Measurements from ENCODE around the gene FAM50B. TPM values are rescaled to one million over a fixed set of nuclear protein-coding genes. Genes with fewer than 3 reads are reported as not detected.

FAM50B gene
- total and polyA plus RNA-seq, 2 of the 13 experiments (the other 11 are each of a cell fraction or from before 2014, with no cell fraction given), result 0.05 TPM; not detected in 1

DNA sequence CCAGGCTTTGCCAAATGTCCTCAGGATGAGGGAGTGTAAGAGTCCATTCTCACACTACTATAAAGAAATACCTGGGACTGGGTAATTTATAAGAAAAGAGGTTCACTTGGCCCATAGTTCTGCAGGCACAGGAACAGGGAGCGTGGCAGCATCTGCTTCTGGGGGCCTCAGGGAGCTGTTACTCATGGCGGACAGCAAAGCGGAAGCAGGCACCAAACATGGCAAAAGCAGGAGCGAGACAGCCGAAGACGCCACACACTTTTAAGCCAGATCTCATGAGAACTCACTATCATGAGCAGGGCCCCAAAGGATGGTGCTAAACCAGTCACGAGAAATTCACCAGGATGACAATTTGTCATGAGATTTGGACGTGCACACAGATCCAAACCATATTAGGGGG is 22.8 kb downstream of the FAM50B start (continued):
- no peak for TF ChIP-seq ZNF432 (CRISPR knock-in tag; IDR thresholded peaks at IDR 0.05; ENCODE audit: borderline replicate concordance)
- no peak for TF ChIP-seq KLF16 (CRISPR knock-in tag; IDR thresholded peaks at IDR 0.05)
- no peak for TF ChIP-seq ELF3 (CRISPR knock-in tag; IDR thresholded peaks at IDR 0.05)
- TF ChIP-seq HHEX (CRISPR knock-in tag; IDR thresholded peaks at IDR 0.05), result no peak
- TF ChIP-seq MAFG (CRISPR knock-in tag; IDR thresholded peaks at IDR 0.05), result no peak
- TF ChIP-seq TSC22D2 (CRISPR knock-in tag; IDR thresholded peaks at IDR 0.05; ENCODE audit: borderline replicate concordance), result no peak
- TF ChIP-seq, protein P1, sequence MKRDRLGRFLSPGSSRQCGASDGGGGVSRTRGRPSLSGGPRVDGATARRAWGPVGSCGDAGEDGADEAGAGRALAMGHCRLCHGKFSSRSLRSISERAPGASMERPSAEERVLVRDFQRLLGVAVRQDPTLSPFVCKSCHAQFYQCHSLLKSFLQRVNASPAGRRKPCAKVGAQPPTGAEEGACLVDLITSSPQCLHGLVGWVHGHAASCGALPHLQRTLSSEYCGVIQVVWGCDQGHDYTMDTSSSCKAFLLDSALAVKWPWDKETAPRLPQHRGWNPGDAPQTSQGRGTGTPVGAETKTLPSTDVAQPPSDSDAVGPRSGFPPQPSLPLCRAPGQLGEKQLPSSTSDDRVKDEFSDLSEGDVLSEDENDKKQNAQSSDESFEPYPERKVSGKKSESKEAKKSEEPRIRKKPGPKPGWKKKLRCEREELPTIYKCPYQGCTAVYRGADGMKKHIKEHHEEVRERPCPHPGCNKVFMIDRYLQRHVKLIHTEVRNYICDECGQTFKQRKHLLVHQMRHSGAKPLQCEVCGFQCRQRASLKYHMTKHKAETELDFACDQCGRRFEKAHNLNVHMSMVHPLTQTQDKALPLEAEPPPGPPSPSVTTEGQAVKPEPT (CRISPR knock-in tag; IDR thresholded peaks at IDR 0.05; ENCODE audit: low read depth), result no peak
- no peak for TF ChIP-seq CAMTA2 (CRISPR knock-in tag; IDR thresholded peaks at IDR 0.05; ENCODE audit: borderline replicate concordance)
- no peak; the same call in 1 of the 2 replicates for TF ChIP-seq CHD4 (IDR thresholded peaks at IDR 0.05; ENCODE audit: borderline replicate concordance, low read length)
- no peak for TF ChIP-seq RXRB (CRISPR knock-in tag; IDR thresholded peaks at IDR 0.05; ENCODE audit: borderline replicate concordance)
- 0 out of 2 replicates have a peak, but pooled peaks have one; percentile 34 for TF ChIP-seq HOXD1 (CRISPR knock-in tag; IDR thresholded peaks at IDR 0.05)
- TF ChIP-seq, protein P2, sequence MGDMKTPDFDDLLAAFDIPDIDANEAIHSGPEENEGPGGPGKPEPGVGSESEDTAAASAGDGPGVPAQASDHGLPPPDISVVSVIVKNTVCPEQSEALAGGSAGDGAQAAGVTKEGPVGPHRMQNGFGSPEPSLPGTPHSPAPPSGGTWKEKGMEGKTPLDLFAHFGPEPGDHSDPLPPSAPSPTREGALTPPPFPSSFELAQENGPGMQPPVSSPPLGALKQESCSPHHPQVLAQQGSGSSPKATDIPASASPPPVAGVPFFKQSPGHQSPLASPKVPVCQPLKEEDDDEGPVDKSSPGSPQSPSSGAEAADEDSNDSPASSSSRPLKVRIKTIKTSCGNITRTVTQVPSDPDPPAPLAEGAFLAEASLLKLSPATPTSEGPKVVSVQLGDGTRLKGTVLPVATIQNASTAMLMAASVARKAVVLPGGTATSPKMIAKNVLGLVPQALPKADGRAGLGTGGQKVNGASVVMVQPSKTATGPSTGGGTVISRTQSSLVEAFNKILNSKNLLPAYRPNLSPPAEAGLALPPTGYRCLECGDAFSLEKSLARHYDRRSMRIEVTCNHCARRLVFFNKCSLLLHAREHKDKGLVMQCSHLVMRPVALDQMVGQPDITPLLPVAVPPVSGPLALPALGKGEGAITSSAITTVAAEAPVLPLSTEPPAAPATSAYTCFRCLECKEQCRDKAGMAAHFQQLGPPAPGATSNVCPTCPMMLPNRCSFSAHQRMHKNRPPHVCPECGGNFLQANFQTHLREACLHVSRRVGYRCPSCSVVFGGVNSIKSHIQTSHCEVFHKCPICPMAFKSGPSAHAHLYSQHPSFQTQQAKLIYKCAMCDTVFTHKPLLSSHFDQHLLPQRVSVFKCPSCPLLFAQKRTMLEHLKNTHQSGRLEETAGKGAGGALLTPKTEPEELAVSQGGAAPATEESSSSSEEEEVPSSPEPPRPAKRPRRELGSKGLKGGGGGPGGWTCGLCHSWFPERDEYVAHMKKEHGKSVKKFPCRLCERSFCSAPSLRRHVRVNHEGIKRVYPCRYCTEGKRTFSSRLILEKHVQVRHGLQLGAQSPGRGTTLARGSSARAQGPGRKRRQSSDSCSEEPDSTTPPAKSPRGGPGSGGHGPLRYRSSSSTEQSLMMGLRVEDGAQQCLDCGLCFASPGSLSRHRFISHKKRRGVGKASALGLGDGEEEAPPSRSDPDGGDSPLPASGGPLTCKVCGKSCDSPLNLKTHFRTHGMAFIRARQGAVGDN (CRISPR knock-in tag; IDR thresholded peaks at IDR 0.05), result no peak
- TF ChIP-seq, protein P3, sequence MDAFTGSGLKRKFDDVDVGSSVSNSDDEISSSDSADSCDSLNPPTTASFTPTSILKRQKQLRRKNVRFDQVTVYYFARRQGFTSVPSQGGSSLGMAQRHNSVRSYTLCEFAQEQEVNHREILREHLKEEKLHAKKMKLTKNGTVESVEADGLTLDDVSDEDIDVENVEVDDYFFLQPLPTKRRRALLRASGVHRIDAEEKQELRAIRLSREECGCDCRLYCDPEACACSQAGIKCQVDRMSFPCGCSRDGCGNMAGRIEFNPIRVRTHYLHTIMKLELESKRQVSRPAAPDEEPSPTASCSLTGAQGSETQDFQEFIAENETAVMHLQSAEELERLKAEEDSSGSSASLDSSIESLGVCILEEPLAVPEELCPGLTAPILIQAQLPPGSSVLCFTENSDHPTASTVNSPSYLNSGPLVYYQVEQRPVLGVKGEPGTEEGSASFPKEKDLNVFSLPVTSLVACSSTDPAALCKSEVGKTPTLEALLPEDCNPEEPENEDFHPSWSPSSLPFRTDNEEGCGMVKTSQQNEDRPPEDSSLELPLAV (CRISPR knock-in tag; conservative IDR thresholded peaks at IDR 0.05; ENCODE audit: low read depth), result no peak
- TF ChIP-seq ZMAT3 (CRISPR knock-in tag; conservative IDR thresholded peaks at IDR 0.05), result no peak
- 0 out of 2 replicates have a peak, but pooled peaks have one; percentile 2 for TF ChIP-seq TBX2 (CRISPR knock-in tag; IDR thresholded peaks at IDR 0.05; ENCODE audit: borderline replicate concordance)
- 0 out of 2 replicates have a peak, but pooled peaks have one; percentile 47 for TF ChIP-seq TOPORS (CRISPR knock-in tag; IDR thresholded peaks at IDR 0.05)
- TF ChIP-seq, protein P4, sequence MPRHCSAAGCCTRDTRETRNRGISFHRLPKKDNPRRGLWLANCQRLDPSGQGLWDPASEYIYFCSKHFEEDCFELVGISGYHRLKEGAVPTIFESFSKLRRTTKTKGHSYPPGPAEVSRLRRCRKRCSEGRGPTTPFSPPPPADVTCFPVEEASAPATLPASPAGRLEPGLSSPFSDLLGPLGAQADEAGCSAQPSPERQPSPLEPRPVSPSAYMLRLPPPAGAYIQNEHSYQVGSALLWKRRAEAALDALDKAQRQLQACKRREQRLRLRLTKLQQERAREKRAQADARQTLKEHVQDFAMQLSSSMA (CRISPR knock-in tag; IDR thresholded peaks at IDR 0.05), result no peak
- TF ChIP-seq ZNF264 (CRISPR knock-in tag; IDR thresholded peaks at IDR 0.05), result 0 out of 2 replicates have a peak, but pooled peaks have one; percentile 11
- TF ChIP-seq ZNF550 (CRISPR knock-in tag; IDR thresholded peaks at IDR 0.05; ENCODE audit: borderline replicate concordance), result no peak
- 0 out of 2 replicates have a peak, but pooled peaks have one; percentile 8 for TF ChIP-seq NRL (CRISPR knock-in tag; IDR thresholded peaks at IDR 0.05; ENCODE audit: borderline replicate concordance)
- TF ChIP-seq FOXM1 (CRISPR knock-in tag; IDR thresholded peaks at IDR 0.05), result peak; percentile 47; the same call in 1 of the 2 replicates
- no peak for TF ChIP-seq FOXK2 (IDR thresholded peaks at IDR 0.05)
- TF ChIP-seq RFX1 (IDR thresholded peaks at IDR 0.05), result no peak
- no peak for TF ChIP-seq SNRNP70 (IDR thresholded peaks at IDR 0.05; ENCODE audit: low read depth, low read length)

Measured in HepG2 (cell line).